Measurements from ENCODE around the gene PRDM15. TPM values are rescaled to one million over a fixed set of nuclear protein-coding genes. Genes with fewer than 3 reads are reported as not detected.

Gene PRDM15
- total and polyA plus RNA-seq, 8 donors, result 0.92 to 44.6 (median 3.4) TPM

DNA sequence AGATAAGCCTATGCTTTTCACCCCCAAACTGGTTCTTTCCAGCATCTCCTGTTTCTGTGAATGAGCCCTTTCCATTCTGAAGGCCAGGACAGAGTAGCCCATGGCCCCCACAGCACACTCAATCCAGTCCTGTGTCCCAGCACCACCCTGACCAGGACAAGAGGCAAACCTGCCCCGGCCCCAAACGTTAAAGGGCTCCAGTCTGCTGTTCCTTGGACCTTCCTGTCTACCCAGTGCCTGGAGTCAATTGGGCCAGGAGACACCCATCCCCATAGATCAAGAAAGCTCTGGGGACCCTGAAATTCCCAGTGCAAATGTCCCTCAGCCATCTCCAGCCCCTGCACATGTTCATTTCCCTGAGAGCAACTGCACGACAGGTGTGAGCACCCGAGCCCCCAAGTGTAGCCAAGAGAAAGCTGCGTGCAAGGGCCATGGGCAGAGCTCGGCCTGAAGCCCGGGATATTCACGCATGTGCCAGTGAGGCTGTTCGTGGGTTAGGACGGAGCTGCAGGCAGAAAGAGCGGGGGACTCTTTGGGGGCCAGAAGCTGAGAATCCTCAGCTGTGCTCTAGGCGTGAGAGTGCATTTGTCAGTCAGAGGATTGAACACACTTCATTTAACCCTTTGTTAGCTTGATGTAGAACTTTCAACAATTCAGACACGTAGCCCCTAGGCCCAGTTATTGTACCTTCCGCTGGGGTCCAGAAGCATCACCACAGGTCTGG lies 108.1 kb downstream of the PRDM15 start:
- WGBS, 5 donors, result 68 to 89% (median 79%) methylated on average over 14 of the region's 14 CpGs
- H3K27me3 ChIP-seq, result peaks cover 7 to 95% (median 41%) of the 10 kb centered on the region in 3 donors
- no peak overlapping the region for H3K4me3 ChIP-seq
- no peak for DNase-seq
- H3K4me1 ChIP-seq, result peaks cover 16 to 35% (median 30%) of the 10 kb centered on the region in 4 donors
- no peak overlapping the region for H3K27ac ChIP-seq
- no peaks in the 10 kb centered on the region for H3K9me3 ChIP-seq
- intact Hi-C loops (cut with DNase I; ENCODE audit: low total_unique reads), result loop anchor here (5.0 kb wide), 1 partner anchor 159 kb away; no protein-coding TSS in a partner anchor
- no peaks in the 10 kb centered on the region for H3K36me3 ChIP-seq
- TF ChIP-seq CTCF (IDR thresholded peaks at IDR 0.05), result no peak
- no peak for TF ChIP-seq EP300 (IDR thresholded peaks at IDR 0.05)
- no peak for TF ChIP-seq POLR2AphosphoS5 (IDR thresholded peaks at IDR 0.05)
- TF ChIP-seq POLR2A (IDR thresholded peaks at IDR 0.05), result no peak

GRCh38 chr21:41769933-41770332 lies 109.2 kb downstream of the PRDM15 start:
- peaks cover 16 to 36% (median 30%) of the 10 kb centered on the region in 4 donors for H3K4me1 ChIP-seq
- no peak overlapping the region for H3K27ac ChIP-seq
- no peak for DNase-seq
- intact Hi-C loops (cut with DNase I; ENCODE audit: low total_unique reads), result loop anchor here (5.0 kb wide), 1 partner anchor 158 kb away; no protein-coding TSS in a partner anchor
- TF ChIP-seq POLR2A (IDR thresholded peaks at IDR 0.05) (no peak), EP300 (IDR thresholded peaks at IDR 0.05) (no peak), POLR2AphosphoS5 (IDR thresholded peaks at IDR 0.05) (no peak), CTCF (IDR thresholded peaks at IDR 0.05) (no peak)
- 89 to 93% (median 90%) methylated on average over 5 of the region's 5 CpGs for WGBS, 5 donors
- no peak overlapping the region for H3K4me3 ChIP-seq
- no peaks in the 10 kb centered on the region for H3K9me3 ChIP-seq
- H3K27me3 ChIP-seq, result peaks cover 7 to 98% (median 39%) of the 10 kb centered on the region in 3 donors
- no peaks in the 10 kb centered on the region for H3K36me3 ChIP-seq

GRCh38 chr21:41769521-41769920 lies 109.6 kb downstream of the PRDM15 start:
- DNase-seq, result no peak
- Histone ChIP-seq H3K9me3 (no peaks in the 10 kb centered on the region), H3K27ac (peak overlapping the region in 2 of 5 donors; percentile 49 to 60), H3K36me3 (no peaks in the 10 kb centered on the region), H3K4me1 (peaks cover 16 to 39% (median 30%) of the 10 kb centered on the region in 4 donors), H3K4me3 (no peak overlapping the region), H3K27me3 (peaks cover 7 to 98% (median 39%) of the 10 kb centered on the region in 3 donors)
- intact Hi-C loops (cut with DNase I; ENCODE audit: low total_unique reads), result no loop called here
- WGBS, 5 donors, result 78 to 86% (median 80%) methylated on average over 7 of the region's 7 CpGs
- TF ChIP-seq POLR2AphosphoS5 (IDR thresholded peaks at IDR 0.05) (no peak), CTCF (IDR thresholded peaks at IDR 0.05) (no peak), POLR2A (IDR thresholded peaks at IDR 0.05) (no peak), EP300 (IDR thresholded peaks at IDR 0.05) (no peak)

DNA sequence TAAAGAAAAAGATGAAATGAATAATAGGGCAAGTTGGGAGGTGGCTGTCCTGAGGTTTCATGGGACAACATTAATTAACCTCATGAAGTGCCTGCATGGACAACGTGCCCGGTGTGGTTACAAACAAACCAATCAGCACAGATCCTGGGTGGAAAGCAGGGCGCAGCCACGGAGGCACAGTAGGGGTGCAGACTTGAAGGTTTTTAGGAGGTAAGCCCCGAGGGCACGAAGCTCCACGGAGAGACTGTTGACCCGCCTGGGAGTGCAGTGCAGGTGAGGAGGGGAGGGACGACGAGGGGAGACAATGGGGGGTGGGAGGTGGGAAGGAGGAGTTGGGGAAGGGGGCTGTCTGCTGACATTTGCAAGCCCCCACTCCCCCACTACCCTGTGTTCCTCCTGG lies 110.0 kb downstream of the PRDM15 start:
- DNase-seq, result peak in 1 of 2 donors; percentile 36
- Histone ChIP-seq H3K4me3 (peak overlapping the region; percentile 8 to 51 (median 25)), H3K36me3 (no peaks in the 10 kb centered on the region), H3K27ac (peak overlapping the region in 4 of 5 donors; percentile 41 to 60 (median 50)), H3K4me1 (peaks cover 18 to 43% (median 34%) of the 10 kb centered on the region in 4 donors), H3K9me3 (no peaks in the 10 kb centered on the region), H3K27me3 (peaks cover 7 to 98% (median 42%) of the 10 kb centered on the region in 3 donors)
- 11 to 27% (median 18%) methylated on average over 10 of the region's 10 CpGs for WGBS, 5 donors
- intact Hi-C loops (cut with DNase I; ENCODE audit: low total_unique reads), result no loop called here
- no peak for TF ChIP-seq POLR2A (IDR thresholded peaks at IDR 0.05)
- no peak for TF ChIP-seq EP300 (IDR thresholded peaks at IDR 0.05)
- no peak for TF ChIP-seq POLR2AphosphoS5 (IDR thresholded peaks at IDR 0.05)
- no peak for TF ChIP-seq CTCF (IDR thresholded peaks at IDR 0.05)

Data from stomach (tissue), 9 donors.